Lung (tissue), 12 donors: ENCODE results near the gene DPF1. TPM values are rescaled to one million over a fixed set of nuclear protein-coding genes. Genes with fewer than 3 reads are reported as not detected.

Experiments used
- ATAC-seq: fragments of 200-7000 bp; cut with Tn5 transposase; one replicate; pipeline ENCODE4 v1.9.1; 2020; ENCODE audit warnings: moderate number of reproducible peaks; ENCODE audit not compliant: insufficient read depth, low FRiP score
- DNase-seq, 3 donors: peaks; one replicate each; pipeline ENCODE4 v3.0.0-alpha.2; 2013 to 2017
- H3K27ac ChIP-seq, 2 donors: one replicate each; pipeline ENCODE4 v1.5.1; 2013; ENCODE audit warnings: mild to moderate bottlenecking in 2 of 2, moderate library complexity in 2 of 2, control low read depth in 1 of 2, inconsistent platforms in 1 of 2, low read depth in 1 of 2, low read length in 1 of 2
- H3K27me3 ChIP-seq, 3 donors: one replicate each; pipeline ENCODE4 v1.5.1; 2013; ENCODE audit warnings: low read length in 2 of 3; ENCODE audit not compliant: control insufficient read depth in 3 of 3, insufficient read depth in 3 of 3
- H3K36me3 ChIP-seq, 4 donors: one replicate each; pipeline ENCODE4 v1.5.1; 2013; ENCODE audit warnings: low read length in 4 of 4, mild to moderate bottlenecking in 1 of 4, moderate library complexity in 1 of 4; ENCODE audit not compliant: control insufficient read depth in 4 of 4, insufficient read depth in 4 of 4
- H3K4me1 ChIP-seq, 5 donors: one replicate each; pipeline ENCODE4 v1.5.1; 2013; ENCODE audit warnings: low read length in 5 of 5, mild to moderate bottlenecking in 2 of 5, moderate library complexity in 1 of 5; ENCODE audit not compliant: control insufficient read depth in 5 of 5, insufficient read depth in 5 of 5
- H3K4me3 ChIP-seq: one replicate; pipeline ENCODE4 v1.5.1; 2013; ENCODE audit warnings: mild to moderate bottlenecking, control low read depth, moderate library complexity
- H3K9ac ChIP-seq, 2 donors: one replicate each; pipeline ENCODE4 v1.5.1; 2013; ENCODE audit warnings: low read length in 2 of 2, control low read depth in 1 of 2; ENCODE audit not compliant: insufficient read depth in 1 of 2
- H3K9me3 ChIP-seq, 4 donors: one replicate each; pipeline ENCODE4 v1.5.1; 2013; ENCODE audit warnings: low read length in 3 of 4, mild to moderate bottlenecking in 1 of 4, moderate library complexity in 1 of 4; ENCODE audit not compliant: control insufficient read depth in 4 of 4, insufficient read depth in 3 of 4
- CTCF ChIP-seq: IDR thresholded peaks from 2 replicates; pipeline ENCODE4 v1.5.1; 2012; ENCODE audit warnings: mild to moderate bottlenecking; ENCODE audit errors: control extremely low read depth, extremely low read depth
- WGBS, 2 donors: extraction: QIAGEN DNeasy Blood & Tissue Kit; methylation state at CpG; one replicate each; pipeline ENCODE4 v1.1.7; 2013; 5-methylcytosine and 5-hydroxymethylcytosine counted together
- polyA plus RNA-seq, 2 donors: library from polyadenylated mRNA; stranded (reverse); fragments of 200-250 nt; gene quantifications; one replicate each; pipeline ENCODE4 v1.2.1, GENCODE V29; 2013
- total RNA-seq, 2 donors: library from RNA; depleted of rRNA in 1 of 2; stranded (reverse); fragments of >200 nt in 1 of 2; gene quantifications; one replicate each; pipeline ENCODE4 v1.2.1, GENCODE V29; 2014 to 2021
- donor health status: control.
- donor health status: control.
- donor health status: Bipolar disorder and iron deficiency.
- donor health status: healthy.
- donor health status: DM: yes; HTN: yes; CAD: no.

The DPF1 gene
- total and polyA plus RNA-seq, 4 donors: 1.3 to 1.7 (median 1.4) TPM; not detected in 1

- Histone ChIP-seq H3K36me3 (no peaks in the 10 kb centered on the region), H3K9me3 (peaks cover 0 to 2% (median 0%) of the 10 kb centered on the region in 4 donors), H3K4me3 (no peak overlapping the region), H3K27me3 (no peaks in the 10 kb centered on the region), H3K9ac (no peak overlapping the region), H3K4me1 (no peaks in the 10 kb centered on the region), H3K27ac (no peak overlapping the region)
- ATAC-seq (no peak), DNase-seq (no peak)
- WGBS, 2 donors: 90 to 91% methylated on average over 6 of the region's 6 CpGs
- no peak for TF ChIP-seq CTCF
Measured at GRCh38 chr19:38175422-38175821, 48.6 kb downstream of the DPF1 start.

DNA sequence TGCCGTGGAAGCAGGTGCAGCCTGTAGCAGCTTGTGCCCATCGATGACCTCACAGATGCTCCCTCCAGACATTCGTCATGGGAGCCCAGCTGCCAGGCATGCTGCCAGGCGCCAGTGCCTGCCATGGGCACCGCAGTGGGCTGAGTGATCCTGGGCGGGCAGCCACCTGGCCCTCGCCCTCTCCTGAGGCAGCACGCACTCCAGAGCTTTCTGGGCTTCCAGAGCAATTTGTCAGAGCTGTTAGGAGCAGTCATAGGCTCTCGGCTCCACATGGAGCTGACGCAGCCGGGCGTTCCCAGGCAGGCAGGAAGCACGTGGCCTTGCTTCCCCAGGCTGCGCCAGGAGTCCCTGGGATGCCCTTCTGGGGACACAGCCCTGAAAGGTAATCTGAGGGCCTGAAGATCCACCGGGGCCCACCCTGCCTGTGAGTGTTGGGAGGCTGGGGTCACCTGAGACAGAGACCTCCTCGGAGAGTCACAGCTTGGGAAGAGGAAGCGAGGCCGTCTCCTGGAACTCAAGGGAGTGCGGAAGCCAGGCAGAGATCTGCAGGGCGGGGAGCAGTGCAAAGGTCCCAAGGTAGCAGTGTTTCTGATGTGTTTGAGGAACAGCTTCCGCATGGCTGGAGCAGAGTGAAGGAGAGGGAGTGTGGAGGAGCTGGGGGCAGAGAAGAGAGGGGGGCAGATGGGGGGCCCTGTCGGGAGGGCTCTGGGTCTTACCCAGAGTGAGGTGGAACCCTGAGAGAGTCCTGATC, 50.6 kb downstream of the DPF1 start:
- no peak for TF ChIP-seq CTCF
- Histone ChIP-seq H3K4me3 (no peak overlapping the region), H3K9me3 (no peaks in the 10 kb centered on the region), H3K27ac (peak overlapping the region in 1 of 2 donors; percentile 62), H3K9ac (no peak overlapping the region), H3K27me3 (no peaks in the 10 kb centered on the region), H3K4me1 (no peaks in the 10 kb centered on the region), H3K36me3 (no peaks in the 10 kb centered on the region)
- WGBS, 2 donors: 85 to 88% methylated on average over 22 of the region's 22 CpGs
- no peak for DNase-seq
- ATAC-seq: no peak

DNA sequence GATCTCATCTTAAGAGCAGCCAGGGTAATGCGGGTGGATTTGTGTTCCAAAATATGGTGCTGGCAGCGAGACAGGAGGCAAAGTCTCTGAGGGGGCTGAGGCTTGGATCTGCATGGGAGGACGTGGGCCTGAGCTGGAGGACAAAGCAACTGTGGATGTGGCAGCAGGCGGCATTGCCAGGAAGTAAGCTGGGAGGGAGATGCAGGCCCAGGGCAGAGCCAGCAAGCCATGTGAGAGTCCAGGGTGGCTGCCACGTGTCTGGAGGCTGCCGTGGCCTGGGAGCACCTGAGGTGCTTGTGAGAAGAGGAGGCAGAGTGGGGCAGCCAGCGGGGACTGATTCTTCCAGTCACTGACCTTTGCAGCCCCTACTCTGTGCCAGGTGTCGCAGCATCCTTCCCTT, 52.0 kb downstream of the DPF1 start:
- no peak for ATAC-seq
- Histone ChIP-seq H3K4me1 (no peaks in the 10 kb centered on the region), H3K4me3 (no peak overlapping the region), H3K9ac (no peak overlapping the region), H3K9me3 (no peaks in the 10 kb centered on the region), H3K27ac (no peak overlapping the region), H3K36me3 (peaks cover 0 to 2% (median 0%) of the 10 kb centered on the region in 4 donors), H3K27me3 (no peaks in the 10 kb centered on the region)
- no peak for DNase-seq
- no peak for TF ChIP-seq CTCF
- 94 to 97% methylated on average over 8 of the region's 8 CpGs for WGBS, 2 donors
